HG03280 (cell line): Measurements from ENCODE around the gene SOD1.

ENCODE experiments used
- ATAC-seq: cut with Tn5 transposase; IDR thresholded peaks from one replicate; pipeline ENCODE4 v1.9.1; 2021; ENCODE audit warnings: mild to moderate bottlenecking, moderate library complexity; ENCODE audit not compliant: unreplicated experiment

SOD1 gene

GRCh38 chr21:31678478-31678877 lies 19.0 kb downstream of the SOD1 start:
- ATAC-seq: no peak

DNA sequence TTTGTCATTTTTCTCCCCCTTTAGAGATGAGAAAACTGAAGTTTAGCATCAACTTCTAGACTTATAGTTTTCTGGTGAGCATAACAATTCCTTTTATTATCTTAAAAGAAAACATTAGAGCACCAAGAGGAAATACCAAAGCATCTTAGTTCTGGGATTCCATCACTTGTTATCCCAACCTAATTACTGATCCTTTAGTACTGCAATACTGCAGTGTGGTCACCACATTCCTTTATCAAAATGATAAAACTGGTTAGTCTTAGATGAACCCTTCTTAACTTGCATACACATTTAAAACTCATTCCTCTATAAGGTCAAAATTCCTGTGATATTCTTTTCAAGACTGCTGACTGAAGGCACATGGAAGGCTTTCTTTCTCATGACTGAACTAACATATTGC lies 23.1 kb downstream of the SOD1 start:
- no peak for ATAC-seq

GRCh38 chr21:31683029-31683428 lies 23.5 kb downstream of the SOD1 start:
- no peak for ATAC-seq

DNA sequence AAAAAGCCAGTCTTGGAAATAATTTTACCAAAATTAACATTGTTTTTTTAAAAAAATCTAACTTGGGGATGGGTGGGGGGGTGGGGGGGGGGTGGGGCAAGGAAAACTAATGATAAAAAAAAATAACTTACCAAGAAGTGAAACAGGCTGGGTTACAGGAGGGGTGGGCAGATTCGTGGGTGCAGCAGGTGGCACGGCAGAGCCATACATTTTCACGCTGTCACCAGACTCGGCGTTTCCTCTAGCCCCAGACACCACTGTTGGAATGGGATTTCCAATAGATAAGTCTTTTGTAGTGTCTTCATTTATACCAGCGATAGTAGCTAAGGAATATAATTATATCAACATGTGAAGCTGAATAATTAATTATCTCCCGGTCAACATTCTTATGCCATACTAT lies 25.4 kb downstream of the SOD1 start:
- no peak for ATAC-seq

GRCh38 chr21:31686272-31686915 lies 26.9 kb downstream of the SOD1 start:
- no peak for ATAC-seq

DNA sequence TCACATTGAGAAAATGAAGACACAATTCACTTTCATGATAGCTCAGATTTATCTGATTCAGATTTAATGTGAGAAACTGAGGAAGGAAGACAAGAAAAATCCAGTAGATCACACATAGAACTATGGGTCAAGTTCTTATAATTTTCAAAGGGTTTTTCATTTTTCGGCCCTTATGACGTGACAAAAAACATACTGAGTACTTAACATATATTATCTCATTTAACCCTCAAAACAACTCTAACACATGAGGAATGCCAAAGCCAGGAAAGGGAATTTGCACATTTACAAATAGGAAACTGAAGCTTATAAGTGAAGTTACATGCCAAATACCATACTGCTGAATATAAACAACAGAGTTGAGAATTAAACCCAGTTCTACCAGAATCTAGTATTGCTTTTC lies 27.6 kb downstream of the SOD1 start:
- ATAC-seq: no peak

GRCh38 chr21:31688603-31689368 lies 29.3 kb downstream of the SOD1 start:
- ATAC-seq: no peak

GRCh38 chr21:31693222-31693621 lies 33.7 kb downstream of the SOD1 start:
- ATAC-seq: no peak

- no peak for ATAC-seq
Measured at GRCh38 chr21:31696424-31696823, 36.9 kb downstream of the SOD1 start.

DNA sequence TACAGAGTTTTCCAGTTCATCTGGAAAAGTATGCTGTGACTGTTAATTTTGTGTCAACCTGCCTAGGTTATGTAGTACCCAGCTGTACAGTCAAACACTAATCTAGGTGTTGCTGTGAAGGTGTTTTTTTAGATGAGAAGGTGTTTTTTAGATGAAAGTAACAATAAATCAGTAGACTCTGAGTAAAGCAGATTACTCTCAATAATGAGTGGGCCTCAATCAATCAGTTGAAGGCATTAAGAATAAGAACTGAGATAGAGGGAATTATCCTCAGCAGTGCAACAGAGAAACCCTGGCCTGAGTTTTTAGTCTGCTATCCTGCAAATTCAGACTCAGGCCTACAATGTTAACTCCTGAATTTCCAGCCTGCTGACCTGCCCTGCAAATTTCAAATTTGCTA lies 39.0 kb downstream of the SOD1 start:
- no peak for ATAC-seq

DNA sequence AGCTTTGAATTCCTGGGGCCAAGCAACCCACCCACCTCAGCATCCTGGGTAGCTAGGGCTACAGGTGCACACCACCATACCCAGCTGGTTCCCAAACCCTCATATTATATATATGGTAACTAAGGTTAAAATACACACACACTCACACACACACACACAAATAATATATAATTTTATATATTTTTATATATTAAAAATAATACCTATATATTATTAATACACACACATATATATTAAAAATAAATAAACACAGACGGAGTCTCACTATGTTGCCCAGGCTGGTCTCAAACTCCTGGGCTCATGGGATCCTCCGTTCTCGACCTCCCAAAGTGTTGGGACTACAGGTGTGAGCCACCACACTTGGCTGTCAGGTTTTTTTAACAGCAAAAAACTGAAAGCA lies 40.5 kb downstream of the SOD1 start:
- ATAC-seq: no peak

- no peak for ATAC-seq
Measured at GRCh38 chr21:31706562-31706961, 47.1 kb downstream of the SOD1 start.

DNA sequence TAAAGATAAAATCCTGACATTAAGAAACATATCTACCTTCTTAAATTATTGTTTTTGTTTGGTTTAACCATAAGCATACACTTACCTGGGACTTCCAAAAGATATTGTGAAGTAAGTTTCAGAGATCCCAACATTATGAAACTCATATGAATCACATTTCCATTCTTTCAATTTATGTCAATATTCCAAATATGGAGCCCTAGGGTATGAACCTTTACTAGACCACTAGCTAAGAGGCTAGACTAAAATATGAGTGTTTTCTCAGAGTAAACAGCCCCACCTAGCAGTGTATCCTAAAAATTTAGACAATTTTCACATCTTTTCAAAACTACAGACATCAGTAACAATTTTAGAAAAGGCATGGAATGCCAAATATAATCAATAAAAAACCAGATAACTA lies 48.0 kb downstream of the SOD1 start:
- no peak for ATAC-seq

DNA sequence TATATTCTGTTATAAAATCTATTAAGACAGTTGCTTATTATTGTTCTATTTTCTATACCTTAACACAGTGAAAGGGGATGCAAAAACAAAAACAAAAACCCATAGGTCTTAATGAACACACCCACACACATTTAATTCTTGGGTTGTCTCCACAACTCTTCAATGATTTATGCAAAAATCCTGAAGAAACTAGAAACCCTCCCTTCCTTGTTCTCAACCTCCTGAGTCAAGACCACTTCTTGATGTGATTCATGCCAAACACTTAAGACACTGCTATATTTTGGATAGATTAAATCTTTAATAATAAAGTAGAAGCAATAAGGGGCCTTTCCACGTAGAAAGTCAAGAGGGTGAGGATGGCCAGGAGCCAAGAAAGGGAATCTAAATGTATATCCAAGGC lies 49.0 kb downstream of the SOD1 start:
- ATAC-seq: no peak

DNA sequence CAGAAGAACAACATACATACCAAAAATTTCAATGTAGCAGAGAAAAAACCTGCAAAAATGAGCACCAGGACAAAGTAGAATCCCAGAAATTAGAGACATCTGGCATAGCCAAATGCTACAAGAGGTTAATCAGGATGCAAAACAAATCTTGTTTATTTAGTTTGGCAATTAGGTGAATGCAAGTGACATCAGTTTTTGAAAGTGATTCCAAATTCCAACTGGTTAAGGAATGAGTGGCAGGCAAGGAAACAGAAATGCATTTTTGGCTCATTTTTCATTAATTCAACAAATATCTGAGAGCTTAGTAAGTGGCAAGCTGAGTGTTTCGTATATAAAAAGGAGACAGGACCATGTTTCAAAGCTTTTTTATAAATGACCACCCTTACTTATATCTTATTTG lies 51.1 kb downstream of the SOD1 start:
- ATAC-seq: no peak

- ATAC-seq: no peak
Measured at GRCh38 chr21:31711326-31711725, 51.8 kb downstream of the SOD1 start.

GRCh38 chr21:31711745-31712285 lies 52.3 kb downstream of the SOD1 start:
- ATAC-seq: no peak

- no peak for ATAC-seq
Measured at GRCh38 chr21:31713115-31713514, 53.6 kb downstream of the SOD1 start.

- ATAC-seq: no peak
Measured at GRCh38 chr21:31713973-31714740, 54.7 kb downstream of the SOD1 start.

- no peak for ATAC-seq
Measured at GRCh38 chr21:31714741-31715365, 55.4 kb downstream of the SOD1 start.

DNA sequence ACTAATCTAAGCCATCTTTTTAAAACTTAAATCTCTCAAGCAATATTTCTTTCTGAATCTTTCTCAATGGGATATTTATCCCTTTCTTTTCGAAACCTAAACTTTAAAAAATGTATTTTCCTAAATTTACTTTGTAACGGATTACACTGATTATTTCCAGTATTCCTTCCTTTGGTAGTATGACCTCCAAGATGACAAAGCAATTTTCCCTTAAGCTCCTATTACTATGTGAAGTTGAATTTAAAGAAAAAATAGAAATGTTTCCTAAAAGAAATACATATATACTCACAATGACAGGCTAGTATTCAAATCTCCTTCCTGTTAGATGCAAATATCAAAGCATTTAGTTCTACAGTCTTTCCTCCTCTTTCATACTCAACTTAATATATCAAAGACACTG lies 56.6 kb downstream of the SOD1 start:
- no peak for ATAC-seq
